ENCODE measurements around the gene ATP8A2. TPM values are rescaled to one million over a fixed set of nuclear protein-coding genes. Genes with fewer than 3 reads are reported as not detected.

The ATP8A2 gene
- total RNA-seq, 2 donors from 2014 or later = 0.23 to 6.1 TPM

DNA sequence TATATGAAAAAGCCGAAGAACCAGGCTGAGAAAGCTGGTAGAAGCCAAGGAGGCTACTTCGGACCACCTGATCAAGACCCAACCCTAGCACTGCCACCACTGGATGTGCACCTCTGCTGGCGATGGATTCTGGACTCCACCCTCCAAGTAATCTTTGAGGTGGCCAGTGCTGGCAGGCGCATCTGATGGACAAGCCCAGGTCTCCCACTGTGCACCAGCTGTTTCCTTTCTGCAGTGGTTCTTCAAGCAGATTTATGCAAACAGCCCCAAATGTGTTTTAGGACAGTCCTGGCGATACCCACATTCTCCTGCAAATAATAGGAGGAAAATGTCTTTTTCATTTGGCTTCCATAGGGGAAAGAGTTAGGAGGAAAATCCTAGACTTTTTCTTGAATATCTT is 507.7 kb downstream of the ATP8A2 start:
- TF ChIP-seq, protein P1, sequence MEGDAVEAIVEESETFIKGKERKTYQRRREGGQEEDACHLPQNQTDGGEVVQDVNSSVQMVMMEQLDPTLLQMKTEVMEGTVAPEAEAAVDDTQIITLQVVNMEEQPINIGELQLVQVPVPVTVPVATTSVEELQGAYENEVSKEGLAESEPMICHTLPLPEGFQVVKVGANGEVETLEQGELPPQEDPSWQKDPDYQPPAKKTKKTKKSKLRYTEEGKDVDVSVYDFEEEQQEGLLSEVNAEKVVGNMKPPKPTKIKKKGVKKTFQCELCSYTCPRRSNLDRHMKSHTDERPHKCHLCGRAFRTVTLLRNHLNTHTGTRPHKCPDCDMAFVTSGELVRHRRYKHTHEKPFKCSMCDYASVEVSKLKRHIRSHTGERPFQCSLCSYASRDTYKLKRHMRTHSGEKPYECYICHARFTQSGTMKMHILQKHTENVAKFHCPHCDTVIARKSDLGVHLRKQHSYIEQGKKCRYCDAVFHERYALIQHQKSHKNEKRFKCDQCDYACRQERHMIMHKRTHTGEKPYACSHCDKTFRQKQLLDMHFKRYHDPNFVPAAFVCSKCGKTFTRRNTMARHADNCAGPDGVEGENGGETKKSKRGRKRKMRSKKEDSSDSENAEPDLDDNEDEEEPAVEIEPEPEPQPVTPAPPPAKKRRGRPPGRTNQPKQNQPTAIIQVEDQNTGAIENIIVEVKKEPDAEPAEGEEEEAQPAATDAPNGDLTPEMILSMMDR (IDR thresholded peaks at IDR 0.05) = no peak
- TF ChIP-seq POLR2AphosphoS5 (IDR thresholded peaks at IDR 0.05) = no peak
- intact Hi-C loops (cut with DNase I) = no loop called here
- H3K36me3 ChIP-seq = no peaks in the 10 kb centered on the region

DNA sequence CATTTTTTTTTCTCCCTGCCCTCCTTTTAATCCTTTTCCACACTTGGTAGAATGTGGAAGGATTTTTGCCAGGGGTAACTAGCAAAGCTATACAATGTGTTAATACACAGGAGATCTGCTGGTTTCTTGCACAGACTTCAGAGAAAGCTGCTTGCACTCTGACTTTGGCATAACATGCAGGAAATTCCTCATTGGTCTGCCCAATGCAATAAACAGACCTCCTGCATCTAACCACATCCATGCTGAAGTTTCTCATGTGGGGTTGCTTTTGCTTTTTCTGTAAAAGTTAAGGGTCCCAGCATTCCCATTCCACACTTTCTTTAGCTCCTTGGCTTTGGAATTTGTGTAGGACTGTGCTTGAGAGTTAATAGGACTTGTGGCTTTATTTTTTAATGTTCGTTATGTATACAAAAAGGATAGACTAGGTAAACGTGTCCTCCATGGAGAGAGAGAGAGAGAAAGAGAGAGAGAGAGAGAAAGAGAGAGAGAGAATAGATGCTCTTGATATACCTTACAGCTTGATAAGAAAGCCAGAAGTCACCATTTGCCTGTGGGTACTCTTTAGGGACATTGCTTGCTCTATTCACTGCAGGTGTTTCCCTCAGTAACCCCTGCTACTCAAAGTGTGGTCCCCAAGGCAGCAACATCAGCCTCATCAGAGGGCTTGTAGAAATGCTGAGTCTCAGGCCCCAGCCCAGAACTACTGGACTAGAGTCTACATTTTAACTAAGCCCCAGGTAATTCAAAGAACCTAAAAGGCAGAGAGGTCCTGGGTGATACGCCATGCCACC is 509.6 kb downstream of the ATP8A2 start:
- Histone ChIP-seq H3K4me1 (replicated peaks) (no peaks in the 10 kb centered on the region), H3K27ac (no peak overlapping the region), H3K9me3 (no peaks in the 10 kb centered on the region), H3K4me3 (no peak overlapping the region), H3K27me3 (replicated peaks; ENCODE audit: insufficient read depth) (no peaks in the 10 kb centered on the region), H3K36me3 (no peaks in the 10 kb centered on the region)
- intact Hi-C loops (cut with DNase I) = no loop called here
- no peak for DNase-seq (ENCODE audit: low spot score)
- WGBS = 71% methylated on average over 3 of the region's 3 CpGs
- TF ChIP-seq, protein P1 (IDR thresholded peaks at IDR 0.05) = no peak
- no peak for TF ChIP-seq POLR2A (IDR thresholded peaks at IDR 0.05)
- no peak for TF ChIP-seq POLR2AphosphoS5 (IDR thresholded peaks at IDR 0.05)

More for the DNA sequence above, 507.7 kb downstream of the ATP8A2 start:
- H3K9me3 ChIP-seq = no peaks in the 10 kb centered on the region
- H3K27me3 ChIP-seq (replicated peaks; ENCODE audit: insufficient read depth) = no peaks in the 10 kb centered on the region
- no peak overlapping the region for H3K27ac ChIP-seq
- no peaks in the 10 kb centered on the region for H3K4me1 ChIP-seq (replicated peaks)
- 93% methylated on average over 5 of the region's 5 CpGs for WGBS
- no peak for DNase-seq (ENCODE audit: low spot score)
- no peak overlapping the region for H3K4me3 ChIP-seq

DNA sequence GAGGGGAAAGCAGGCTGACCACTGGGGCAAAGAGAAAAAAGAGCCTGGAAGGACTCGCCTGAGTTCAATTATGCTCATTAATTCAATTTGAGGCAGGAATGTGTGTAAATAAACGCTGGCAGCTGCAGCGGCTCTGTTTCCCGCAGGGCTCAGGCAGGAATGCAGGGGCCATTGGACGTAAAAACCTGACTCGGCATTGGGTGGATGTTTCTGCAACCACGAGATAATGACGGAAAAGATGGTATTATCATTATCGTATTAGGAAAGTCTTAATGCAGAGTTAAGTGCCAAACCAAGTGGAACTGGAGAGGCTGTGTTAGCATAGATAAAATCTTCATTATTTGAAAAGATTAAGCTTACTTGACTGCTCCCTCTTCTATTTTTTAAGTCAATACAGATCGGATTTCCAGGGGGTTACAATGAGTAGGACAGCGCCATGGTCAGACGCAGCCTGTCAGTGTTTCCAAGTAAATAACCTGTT is 510.2 kb downstream of the ATP8A2 start:
- H3K27ac ChIP-seq = no peak overlapping the region
- H3K27me3 ChIP-seq (replicated peaks; ENCODE audit: insufficient read depth) = no peaks in the 10 kb centered on the region
- H3K4me3 ChIP-seq = no peak overlapping the region
- no peak for TF ChIP-seq POLR2A (IDR thresholded peaks at IDR 0.05)
- TF ChIP-seq, protein P1 (IDR thresholded peaks at IDR 0.05) = no peak
- no peak for TF ChIP-seq POLR2AphosphoS5 (IDR thresholded peaks at IDR 0.05)
- no peaks in the 10 kb centered on the region for H3K9me3 ChIP-seq
- no peaks in the 10 kb centered on the region for H3K4me1 ChIP-seq (replicated peaks)
- WGBS = 11% methylated on average over 12 of the region's 12 CpGs
- no peak for DNase-seq (ENCODE audit: low spot score)
- no peaks in the 10 kb centered on the region for H3K36me3 ChIP-seq
- intact Hi-C loops (cut with DNase I) = no loop called here

DNA sequence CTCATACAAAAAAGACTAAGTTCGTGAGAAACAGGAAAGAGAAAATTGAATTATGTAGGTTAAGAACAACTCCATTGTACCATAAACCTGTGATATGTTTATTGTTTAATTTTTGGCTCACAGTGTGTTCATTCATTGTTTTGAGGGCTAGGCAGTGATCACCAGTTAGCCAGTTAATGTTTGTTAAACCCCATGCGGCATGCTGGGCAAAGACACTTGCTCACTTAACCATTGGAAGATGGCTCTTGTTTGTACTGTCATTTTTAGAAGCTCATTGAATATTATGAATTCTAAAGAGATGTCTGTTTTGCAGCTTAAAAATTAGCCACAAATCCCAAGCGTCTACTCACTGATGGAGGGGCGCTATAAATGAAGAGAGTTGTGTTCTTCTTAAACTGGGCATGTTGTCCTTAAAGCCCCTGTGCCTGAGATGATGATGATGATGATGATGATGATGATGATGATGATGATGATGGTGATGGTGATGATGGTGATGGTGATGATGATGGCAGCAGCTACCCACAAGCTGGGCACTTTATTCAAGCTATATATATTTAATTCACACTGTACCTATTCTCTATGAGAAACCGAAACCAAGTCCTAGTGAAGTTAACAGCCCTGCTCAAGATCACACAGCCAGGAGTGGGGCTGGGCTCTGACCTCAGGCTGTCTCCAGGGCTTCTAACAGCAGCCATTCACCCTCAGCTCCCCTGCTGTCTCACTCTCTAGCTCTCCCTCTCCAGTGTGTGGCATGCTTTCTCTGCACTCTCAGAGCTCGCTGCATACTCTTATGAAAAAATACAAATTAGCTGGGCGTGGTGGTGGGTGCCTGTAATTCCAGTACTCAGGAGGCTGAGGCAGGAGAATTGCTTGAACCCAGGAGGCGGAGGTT is 510.9 kb downstream of the ATP8A2 start:
- Histone ChIP-seq H3K27ac (no peak overlapping the region), H3K9me3 (no peaks in the 10 kb centered on the region), H3K4me3 (no peak overlapping the region), H3K36me3 (no peaks in the 10 kb centered on the region), H3K4me1 (replicated peaks) (no peaks in the 10 kb centered on the region), H3K27me3 (replicated peaks; ENCODE audit: insufficient read depth) (no peaks in the 10 kb centered on the region)
- WGBS = 74% methylated on average over 8 of the region's 8 CpGs
- TF ChIP-seq POLR2A (IDR thresholded peaks at IDR 0.05) (no peak), POLR2AphosphoS5 (IDR thresholded peaks at IDR 0.05) (no peak)
- TF ChIP-seq, protein P1 (IDR thresholded peaks at IDR 0.05) = no peak
- intact Hi-C loops (cut with DNase I) = no loop called here
- no peak for DNase-seq (ENCODE audit: low spot score)
